ENCODE measurements around the gene CRB3. TPM values are rescaled to one million over a fixed set of nuclear protein-coding genes. Genes with fewer than 3 reads are reported as not detected.

Gene CRB3
- total RNA-seq, 2 experiments from 2014 or later = 1.2 to 2.9 TPM

- Histone ChIP-seq H4K20me1 (ENCODE audit: insufficient read depth, low read length) (no peaks in the 10 kb centered on the region), H2AFZ (ENCODE audit: low read length) (peak within 1 kb of the TSS; percentile 76), H3K4me1 (ENCODE audit: insufficient read depth, low read length, poor library complexity, severe bottlenecking) (peaks cover 15% of the 10 kb centered on the region), H3K79me2 (ENCODE audit: insufficient read depth, low read depth, low read length) (peaks cover 13% of the 10 kb centered on the region; the same call in 1 of the 2 replicates), H3K9me3 (ENCODE audit: low read length) (peaks cover 9% of the 10 kb centered on the region), H3K36me3 (ENCODE audit: insufficient read depth, low read length) (peaks cover 32% of the 10 kb centered on the region), H3K9me2 (ENCODE audit: insufficient read depth, low read length) (no peaks in the 10 kb centered on the region), H3K4me2 (ENCODE audit: low read length) (peak within 1 kb of the TSS; percentile 91), H3K27ac (ENCODE audit: low read depth, low read length, poor library complexity, severe bottlenecking) (peak within 1 kb of the TSS; percentile 62), H3K4me3 (ENCODE audit: low read depth, low read length, poor library complexity, severe bottlenecking) (peak within 1 kb of the TSS; percentile 89)
- ChIA-PET CTCF (ENCODE audit: unreplicated experiment) (interaction anchor here (0.6 kb wide), 2 partner anchors 10 to 128 kb away, joined by 4 to 5 read pairs; no protein-coding TSS in a partner anchor), POLR2A (interaction anchor here (1.8 kb wide), 1 partner anchor 22 kb away, joined by 6 read pairs; the partner anchor contains the start of gene DENND1C)
- TF ChIP-seq CTCF (conservative IDR thresholded peaks at IDR 0.05; ENCODE audit: low read length) (0 out of 2 replicates have a peak, but pooled peaks have one; percentile 5), EZH2phosphoT487 (IDR thresholded peaks at IDR 0.05; ENCODE audit: borderline replicate concordance, low read depth, low read length) (no peak)
- BruUV-seq (replicated peaks) = no TSS peak
- intact Hi-C loops (cut with micrococcal nuclease; ENCODE audit: unreplicated experiment) = loop anchor here (1.0 to 5.0 kb wide), 5 partner anchors 35 to 277 kb away; partner anchors contain the start of genes GPR108, KHSRP and TUBB4A
- peak; percentile 88 for DNase-seq (ENCODE audit: low spot score)
These were observed 4.6 kb upstream of the CRB3 start, which contains the start of gene SLC25A23 for GRCh38 chr19:6459262-6460098. SLC25A23 (minus strand) TSS chr19:6459792; CDS start chr19:6459628, 164 bp downstream.

- Histone ChIP-seq H4K20me1 (ENCODE audit: insufficient read depth, low read length) (no peaks in the 10 kb centered on the region), H3K4me2 (ENCODE audit: low read length) (peak overlapping the region; percentile 91), H2AFZ (ENCODE audit: low read length) (peak overlapping the region; percentile 76), H3K9me3 (ENCODE audit: low read length) (peaks cover under 1% of the 10 kb centered on the region), H3K4me3 (ENCODE audit: low read depth, low read length, poor library complexity, severe bottlenecking) (peak overlapping the region; percentile 89), H3K79me2 (ENCODE audit: insufficient read depth, low read depth, low read length) (peaks cover 13% of the 10 kb centered on the region; the same call in 1 of the 2 replicates), H3K27ac (ENCODE audit: low read depth, low read length, poor library complexity, severe bottlenecking) (peak overlapping the region; percentile 62), H3K36me3 (ENCODE audit: insufficient read depth, low read length) (peaks cover 24% of the 10 kb centered on the region), H3K4me1 (ENCODE audit: insufficient read depth, low read length, poor library complexity, severe bottlenecking) (peaks cover 20% of the 10 kb centered on the region), H3K9me2 (ENCODE audit: insufficient read depth, low read length) (no peaks in the 10 kb centered on the region)
- BruUV-seq (replicated peaks) = no TSS peak
- CTCF ChIA-PET (ENCODE audit: unreplicated experiment) = interaction anchor here (0.6 kb wide), 1 partner anchor 9 kb away, joined by 4 read pairs; no protein-coding TSS in a partner anchor
- intact Hi-C loops (cut with micrococcal nuclease; ENCODE audit: unreplicated experiment) = loop anchor here (1.0 to 5.0 kb wide), 5 partner anchors 35 to 277 kb away; partner anchors contain the start of genes GPR108, KHSRP and TUBB4A
- DNase-seq (ENCODE audit: low spot score) = peak; percentile 100
- POLR2A ChIA-PET = interaction anchor here (0.7 to 1.8 kb wide), 2 partner anchors 21 to 41 kb away, joined by 6 to 7 read pairs; partner anchors contain the start of gene DENND1C
- peak; percentile 85 for TF ChIP-seq CTCF (conservative IDR thresholded peaks at IDR 0.05; ENCODE audit: low read length)
- TF ChIP-seq EZH2phosphoT487 (IDR thresholded peaks at IDR 0.05; ENCODE audit: borderline replicate concordance, low read depth, low read length) = no peak
These were observed 3.8 kb upstream of the CRB3 start for GRCh38 chr19:6460099-6460884.

Measured in OCI-LY7 (cell line).